HG02973 (cell line): ENCODE data around the gene TCEAL3.
"Not testable (repeated sequence)": the region's sequence is repeated elsewhere in the genome, so short reads cannot be mapped to it uniquely, and the experiment has no call there.

Experiments used
- ATAC-seq: cut with Tn5 transposase; IDR thresholded peaks from one replicate; pipeline ENCODE4 v1.9.1; 2021; ENCODE audit warnings: moderate library complexity; ENCODE audit not compliant: unreplicated experiment

TCEAL3 gene

DNA sequence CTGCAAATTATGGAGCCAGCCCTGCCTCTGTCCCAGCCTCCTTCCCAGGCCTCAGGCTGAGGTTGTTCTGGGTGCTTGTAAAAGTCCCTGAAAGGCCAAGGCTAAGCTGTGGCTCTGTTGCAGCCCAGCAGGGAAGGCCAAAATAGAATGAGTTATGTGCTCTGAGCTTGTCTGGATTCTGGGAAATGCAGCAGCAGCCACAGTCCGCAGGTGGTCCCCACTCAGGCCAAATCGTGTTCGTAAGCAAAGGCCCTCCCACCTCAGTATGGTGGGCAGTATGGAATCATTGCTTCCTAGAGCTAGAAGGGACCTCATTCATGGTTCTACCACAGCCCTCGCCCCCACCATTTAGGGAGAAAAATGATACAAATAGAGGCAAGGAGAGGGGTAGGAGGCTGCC lies 16.3 kb downstream of the TCEAL3 start:
- no peak for ATAC-seq

DNA sequence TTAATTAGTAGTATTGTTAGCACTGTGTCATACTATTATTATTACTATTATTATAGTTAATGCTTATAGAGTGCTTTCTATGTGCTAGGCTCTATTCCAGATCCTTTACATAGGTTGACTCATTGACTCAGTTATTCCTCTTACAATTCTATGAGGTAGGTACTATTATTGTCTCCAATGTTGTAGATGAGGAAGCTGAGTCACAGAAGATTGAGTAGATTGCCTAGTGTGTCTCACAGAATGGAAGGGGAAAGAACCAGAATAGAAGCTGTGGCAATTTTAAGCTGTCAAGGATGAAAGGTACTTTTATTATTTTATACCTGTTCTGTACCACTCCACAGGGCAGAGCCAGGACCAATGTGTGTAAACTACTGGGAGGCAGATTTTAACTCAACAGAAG lies 19.1 kb downstream of the TCEAL3 start:
- ATAC-seq, result no peak

DNA sequence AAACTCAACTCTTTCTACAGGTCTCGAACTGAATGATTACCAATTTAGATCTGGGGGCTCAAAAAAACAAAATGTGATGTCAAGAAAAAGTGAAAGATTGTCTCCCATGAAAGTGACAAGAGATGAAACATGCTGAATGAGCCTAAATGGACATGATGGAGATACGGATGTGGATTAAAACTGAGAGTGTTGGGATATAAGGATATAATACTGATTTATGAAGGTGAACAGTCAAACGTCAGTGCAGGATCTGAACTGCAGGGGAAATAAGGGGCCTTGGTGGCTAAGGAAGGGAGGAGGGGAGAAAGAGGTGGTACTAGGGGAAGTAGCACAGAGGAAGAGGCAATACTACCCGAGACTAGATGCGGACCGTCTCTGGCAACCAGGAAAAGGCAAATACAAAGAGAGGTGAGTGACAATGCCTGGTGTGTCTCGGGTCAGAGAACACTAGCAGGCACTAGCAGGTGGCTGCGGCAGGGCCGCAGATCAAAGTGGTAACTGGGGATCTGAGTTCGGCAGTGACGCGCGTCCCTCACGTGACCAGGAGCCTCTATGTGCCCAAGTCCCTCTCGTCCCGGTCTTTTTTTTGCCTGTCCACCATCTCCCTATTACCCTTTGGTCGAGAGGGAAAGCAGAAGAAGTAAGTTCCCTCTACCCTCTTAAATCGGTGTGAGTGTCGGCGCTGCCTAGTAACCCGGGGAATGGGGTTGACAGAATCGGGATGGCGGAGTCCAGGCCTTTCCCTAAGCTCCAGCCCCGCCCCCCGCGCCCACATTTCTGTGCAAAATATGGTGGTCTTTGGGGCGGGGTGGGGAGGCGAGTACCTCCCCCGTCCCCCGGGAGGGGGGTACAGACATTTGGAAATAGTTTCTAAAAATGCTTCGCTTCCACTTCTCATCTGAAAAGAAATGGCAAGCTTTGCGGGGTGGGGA lies 20.9 kb downstream of the TCEAL3 start, which contains the start of gene TCEAL1:
TSS of gene TCEAL1 (plus strand) at position 590 of the 932 bp plus-strand sequence. CDS start 942 bp downstream, outside the sequence.
- peak; percentile 65 for ATAC-seq

DNA sequence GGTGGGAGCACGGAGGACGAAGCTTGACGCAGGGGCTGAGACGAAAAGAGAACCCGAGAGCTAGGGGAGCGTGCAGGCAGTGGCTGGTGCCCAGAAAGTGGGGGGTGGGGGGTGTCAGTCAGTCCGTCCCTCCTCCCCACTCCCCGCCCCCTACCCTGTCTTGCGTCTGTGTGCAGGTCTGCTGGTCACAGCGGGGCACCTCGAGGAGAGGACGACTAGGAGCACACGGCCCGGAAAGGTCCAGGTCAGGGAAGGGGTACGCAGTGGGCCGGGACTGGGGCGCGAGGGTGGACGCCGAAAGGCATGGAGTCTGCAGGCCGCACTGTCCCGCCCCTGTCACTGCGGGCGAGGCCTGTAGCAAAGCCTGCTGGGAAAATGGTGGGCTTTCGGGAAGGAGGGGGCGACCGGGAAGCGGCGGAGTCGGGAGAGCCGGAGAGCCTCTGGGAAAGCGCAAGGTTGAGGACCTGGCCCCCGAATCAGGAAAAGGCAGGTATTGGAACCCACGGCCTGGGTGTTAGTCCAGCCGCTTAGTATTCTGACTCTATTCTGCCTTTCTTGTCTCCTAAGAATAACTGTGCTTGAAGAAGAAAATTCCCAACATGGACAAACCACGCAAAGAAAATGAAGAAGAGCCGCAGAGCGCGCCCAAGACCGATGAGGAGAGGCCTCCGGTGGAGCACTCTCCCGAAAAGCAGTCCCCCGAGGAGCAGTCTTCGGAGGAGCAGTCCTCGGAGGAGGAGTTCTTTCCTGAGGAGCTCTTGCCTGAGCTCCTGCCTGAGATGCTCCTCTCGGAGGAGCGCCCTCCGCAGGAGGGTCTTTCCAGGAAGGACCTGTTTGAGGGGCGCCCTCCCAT lies 21.8 kb downstream of the TCEAL3 start:
- ATAC-seq, result no peak

DNA sequence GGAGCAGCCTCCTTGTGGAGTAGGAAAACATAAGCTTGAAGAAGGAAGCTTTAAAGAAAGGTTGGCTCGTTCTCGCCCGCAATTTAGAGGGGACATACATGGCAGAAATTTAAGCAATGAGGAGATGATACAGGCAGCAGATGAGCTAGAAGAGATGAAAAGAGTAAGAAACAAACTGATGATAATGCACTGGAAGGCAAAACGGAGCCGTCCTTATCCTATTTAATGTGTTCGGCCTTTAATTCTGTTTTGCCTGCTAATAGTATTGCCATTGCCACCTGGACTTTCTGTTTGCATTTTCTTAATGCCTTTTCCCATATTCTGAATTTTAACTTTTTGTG lies 22.4 kb downstream of the TCEAL3 start:
- no peak for ATAC-seq

DNA sequence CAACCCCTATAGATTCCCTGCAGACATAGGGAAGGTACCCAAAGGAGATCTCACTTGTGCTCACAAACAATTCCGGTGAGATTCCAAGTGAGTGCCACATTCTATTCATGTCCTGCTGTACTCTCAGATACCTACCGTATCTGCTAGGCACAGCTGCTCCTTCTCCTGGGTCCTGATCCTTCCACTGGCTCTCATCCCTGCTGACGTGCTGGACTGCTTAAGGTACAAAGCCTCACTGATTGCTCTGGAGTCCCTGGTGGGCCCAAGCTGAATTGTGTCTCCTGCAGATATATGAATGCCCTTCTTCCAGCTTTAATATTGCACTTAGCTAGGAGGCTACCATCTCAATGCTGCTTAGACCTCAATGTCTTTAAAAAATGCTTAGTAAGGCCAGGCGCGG lies 23.4 kb downstream of the TCEAL3 start:
- ATAC-seq, result no peak

DNA sequence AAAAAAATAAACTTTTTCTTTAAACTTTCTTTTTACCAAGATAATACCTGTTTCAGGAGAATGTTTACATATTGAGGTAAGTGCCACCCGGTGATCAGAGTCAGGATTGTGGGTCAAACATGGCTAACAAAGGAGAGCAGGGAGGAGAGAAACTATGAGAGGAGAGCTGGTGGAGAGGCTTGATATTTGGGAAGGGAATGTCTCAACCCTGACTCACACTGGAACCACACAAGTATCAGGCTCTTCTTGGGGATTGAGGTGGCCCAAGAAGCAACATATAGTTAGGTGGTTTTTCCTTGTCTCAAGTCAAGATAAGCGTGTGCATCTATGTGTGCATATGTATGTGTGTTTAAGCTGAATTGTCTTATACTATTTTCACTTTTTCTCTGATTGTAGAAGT lies 27.7 kb downstream of the TCEAL3 start:
- ATAC-seq, result no peak

- no peak for ATAC-seq
Measured at GRCh38 chrX:103637604-103638338, 30.0 kb downstream of the TCEAL3 start.

DNA sequence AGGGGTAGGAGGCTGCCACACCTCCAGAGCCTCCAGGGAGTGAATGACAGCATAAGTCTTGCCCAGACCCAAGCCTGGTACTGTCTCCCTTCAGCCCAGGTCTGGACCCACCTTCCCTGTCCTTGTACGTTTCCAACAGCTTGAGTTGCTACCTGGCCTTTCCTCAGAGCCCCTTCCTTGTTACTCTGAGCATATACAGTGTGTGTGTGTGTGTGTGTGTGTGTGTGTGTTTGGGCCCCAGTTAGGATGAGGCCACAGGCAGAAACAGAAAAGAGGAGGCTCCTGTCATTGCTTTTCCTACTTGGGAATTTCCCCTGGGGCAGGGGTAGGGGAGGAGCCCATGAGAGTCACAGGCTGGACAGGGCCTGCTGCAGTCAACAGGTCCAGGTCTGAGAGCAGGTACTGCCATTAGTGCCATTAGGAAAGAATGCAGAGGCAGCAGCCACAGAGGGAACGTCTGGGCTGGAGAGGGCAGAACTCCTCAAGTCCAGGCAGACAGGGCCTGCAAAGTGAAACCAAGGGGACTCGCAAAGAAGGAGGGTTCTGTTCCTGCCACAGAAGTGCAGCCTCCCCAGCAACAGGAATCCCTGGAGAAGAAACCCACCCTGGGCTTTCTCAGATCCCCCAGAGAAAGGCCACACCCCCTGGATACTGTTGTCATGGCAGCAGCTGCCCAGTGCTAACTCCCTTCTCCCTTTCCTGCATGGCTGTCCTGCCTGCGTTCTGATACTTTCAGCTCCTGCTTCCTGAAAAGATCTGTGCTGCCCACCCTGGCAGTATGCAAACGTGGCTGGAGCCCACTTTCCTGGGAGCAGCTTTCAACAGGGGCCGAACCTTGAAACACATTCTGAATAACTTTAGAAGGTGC lies 30.9 kb downstream of the TCEAL3 start:
- ATAC-seq, result not testable (repeated sequence)

GRCh38 chrX:103640401-103641155 lies 32.8 kb downstream of the TCEAL3 start:
- no peak for ATAC-seq

DNA sequence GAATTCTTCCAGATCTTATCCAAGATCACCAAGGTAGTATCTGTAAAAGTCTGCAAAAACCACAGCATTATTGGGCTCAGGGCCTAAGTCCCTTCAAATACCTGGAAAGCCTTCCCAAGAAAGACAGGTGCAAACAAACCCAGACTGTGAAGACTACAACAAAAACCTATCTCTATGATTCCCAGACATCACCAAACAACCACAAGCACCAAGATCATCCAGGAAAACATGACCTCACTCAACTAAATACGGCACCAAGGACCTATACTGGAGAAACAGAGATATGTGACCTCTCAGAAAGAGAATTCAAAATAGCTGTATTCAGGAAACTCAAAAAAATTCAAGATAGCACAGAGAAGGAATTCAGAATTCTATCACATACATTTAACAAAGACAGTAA lies 36.4 kb downstream of the TCEAL3 start:
- ATAC-seq, result no peak

DNA sequence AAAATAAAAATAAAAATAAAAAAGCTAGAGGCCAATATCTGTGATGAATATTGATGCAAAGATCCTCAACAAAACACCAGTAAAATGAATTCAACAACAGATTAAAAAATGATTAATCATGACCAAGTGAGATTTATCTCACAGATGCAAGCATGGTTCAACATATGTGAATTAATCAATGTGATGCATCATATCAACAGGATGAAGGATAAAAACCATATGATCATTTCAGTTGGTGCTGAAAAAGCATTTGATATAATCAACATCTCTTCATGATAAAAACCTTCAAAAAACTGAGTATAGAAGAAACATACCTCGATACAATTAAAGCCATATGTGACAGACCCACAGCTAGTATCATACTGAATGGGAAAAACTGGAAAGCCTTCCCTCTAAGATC lies 39.9 kb downstream of the TCEAL3 start:
- ATAC-seq, result no peak

DNA sequence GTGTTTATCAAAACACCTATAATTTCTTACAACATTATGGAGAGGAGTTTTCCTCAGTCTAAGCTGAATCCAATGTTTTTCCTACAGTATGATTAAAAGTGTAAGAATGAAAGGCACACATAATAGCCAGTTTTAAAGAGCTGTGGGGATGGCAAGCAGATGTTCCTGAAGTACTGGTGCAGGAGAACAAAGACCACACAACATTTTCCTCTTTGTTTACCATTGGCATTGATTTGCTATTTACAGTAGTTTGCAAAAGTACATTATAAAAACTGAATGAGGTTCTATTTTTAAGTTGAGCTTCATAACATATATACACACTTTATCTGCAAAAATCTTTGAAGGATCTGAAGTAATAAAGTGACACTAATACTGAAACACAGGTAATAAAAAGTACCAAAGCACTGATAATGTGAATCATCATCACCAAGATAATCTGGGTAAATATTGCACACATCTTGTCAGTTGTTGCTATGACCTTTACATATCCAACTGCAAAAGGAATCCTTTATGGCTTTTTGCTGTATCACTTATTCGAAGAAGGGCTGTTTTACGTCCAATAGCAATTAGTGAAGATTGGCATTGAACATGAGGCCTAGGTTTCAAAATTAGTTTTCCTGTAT lies 43.5 kb downstream of the TCEAL3 start:
- no peak for ATAC-seq

DNA sequence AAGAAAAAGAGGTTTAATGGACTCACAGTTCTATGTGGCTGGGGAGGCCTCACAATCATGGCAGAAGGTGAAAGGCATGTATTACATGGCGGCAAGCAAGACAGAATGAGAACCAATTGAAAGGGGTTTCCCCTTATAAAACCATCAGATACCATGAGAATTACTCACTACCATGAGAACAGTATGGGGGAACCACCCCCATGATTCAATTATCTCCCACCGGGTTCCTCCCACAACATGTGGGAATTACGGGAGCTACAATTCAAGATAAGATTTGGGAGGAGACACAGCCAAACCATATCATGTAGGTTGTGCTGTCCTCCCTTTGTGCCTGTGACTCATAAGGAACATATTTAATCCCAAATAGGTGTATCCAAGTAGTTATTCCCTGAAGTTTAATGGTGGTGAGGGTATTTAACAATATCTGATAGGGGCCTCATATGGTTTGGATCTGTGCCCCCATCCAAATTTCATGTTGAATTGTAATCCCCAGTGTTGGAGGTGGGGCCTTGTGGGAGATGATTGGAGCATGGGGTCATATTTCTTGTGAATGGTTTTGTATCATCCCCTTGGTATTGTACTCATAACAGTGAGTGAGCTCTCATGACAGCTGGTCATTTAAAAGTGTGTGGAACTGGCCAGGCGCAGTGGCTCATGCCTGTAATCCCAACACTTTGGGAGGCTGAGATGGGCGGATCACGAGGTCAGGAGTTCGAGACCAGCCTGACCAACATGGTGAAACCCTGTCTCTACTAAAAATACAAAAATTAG lies 47.7 kb downstream of the TCEAL3 start:
- not testable (repeated sequence) for ATAC-seq

DNA sequence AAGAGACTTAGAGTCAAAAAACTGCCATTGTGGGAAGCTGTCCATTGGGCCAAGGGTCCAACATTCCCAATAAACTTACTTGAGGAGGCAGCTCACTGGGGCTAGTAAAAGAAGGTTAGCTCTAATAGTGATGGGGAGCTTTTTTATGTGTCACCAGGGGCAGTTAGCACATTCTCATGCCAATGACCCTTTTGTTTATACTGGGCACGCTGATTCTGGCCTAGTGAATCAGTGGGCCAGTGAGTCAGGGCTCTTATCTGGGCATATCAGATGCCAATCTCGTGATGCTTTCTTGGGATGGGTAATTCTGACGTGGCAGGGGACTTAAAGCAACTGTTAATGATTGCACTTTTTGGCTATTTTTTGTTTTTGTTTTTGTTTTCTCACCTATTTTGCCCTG lies 48.9 kb downstream of the TCEAL3 start:
- ATAC-seq, result no peak

DNA sequence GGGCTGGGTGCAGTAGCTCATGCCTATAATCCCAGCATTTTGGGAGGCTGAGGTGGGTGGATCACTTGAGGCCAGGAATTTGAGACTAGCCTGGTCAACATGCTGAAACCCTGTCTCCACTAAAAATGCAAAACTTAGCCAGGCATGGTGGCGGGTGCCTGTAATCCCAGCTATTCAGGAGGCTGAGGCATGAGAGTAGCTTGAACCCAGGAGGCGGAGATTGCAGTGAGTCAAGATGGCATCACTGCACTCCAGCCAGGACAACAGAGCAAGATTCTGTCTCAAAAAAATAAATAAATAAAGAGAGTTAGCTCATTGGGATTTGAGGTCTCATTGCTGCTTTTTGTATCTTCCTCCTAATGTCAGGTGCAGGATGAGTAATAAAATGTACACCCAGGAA lies 49.3 kb downstream of the TCEAL3 start:
- ATAC-seq, result not testable (repeated sequence)

DNA sequence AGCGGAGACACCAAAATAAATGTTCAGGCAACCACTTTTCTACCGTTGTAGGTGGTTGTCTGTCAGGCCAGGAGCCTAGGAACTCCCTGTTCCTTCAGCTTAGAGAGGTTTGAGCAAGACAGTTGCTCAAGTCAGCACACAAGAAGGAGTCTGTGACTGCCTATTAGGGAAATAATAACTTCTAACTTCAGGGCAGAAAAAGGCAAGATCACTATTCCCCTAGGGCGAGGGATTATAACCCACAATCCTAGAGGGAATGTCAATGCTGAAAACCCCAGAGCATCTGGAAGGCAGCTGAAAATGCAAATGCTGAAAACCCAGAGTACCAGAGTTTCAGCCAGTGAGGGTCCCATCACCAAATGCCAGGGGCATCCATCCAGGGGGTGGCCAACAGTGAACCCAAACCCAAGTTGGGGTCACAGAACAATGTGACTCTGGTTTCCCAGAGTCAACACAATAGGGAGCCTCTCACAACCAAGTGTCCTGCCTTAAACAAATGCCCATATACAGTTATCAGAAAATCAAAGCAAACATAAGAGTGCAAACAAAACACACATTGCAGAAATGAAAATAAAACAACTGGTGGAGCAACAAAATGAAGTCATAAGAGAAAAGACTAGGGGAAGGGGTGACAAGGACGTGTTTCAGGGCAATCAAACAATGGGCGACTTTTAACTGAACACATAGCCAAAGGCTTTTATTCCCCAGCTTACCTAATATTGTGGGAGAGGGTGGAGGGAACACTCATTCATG lies 51.1 kb downstream of the TCEAL3 start:
- no peak for ATAC-seq

DNA sequence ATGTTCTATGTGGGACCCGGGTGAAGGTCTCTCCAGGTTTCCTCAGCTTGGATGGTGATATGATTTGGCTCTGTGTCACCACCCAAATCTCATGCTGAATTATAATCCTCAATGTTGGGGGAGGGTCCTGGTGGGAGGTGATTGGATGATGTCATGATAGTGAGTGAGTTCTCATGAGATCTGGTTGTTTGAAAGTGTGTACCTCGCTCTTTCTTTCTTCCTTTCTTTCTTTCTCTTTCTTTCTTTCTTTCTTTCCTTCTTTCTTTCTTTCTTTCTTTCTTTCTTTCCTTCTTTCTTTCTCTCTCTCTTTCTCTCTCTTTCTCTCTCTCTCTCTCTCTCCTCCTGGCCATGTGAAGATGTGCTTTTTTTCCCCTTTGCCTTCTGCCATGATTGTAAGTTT lies 51.7 kb downstream of the TCEAL3 start:
- ATAC-seq, result not testable (repeated sequence)
